Measurements from ENCODE around the gene SIGLEC10.

DNA sequence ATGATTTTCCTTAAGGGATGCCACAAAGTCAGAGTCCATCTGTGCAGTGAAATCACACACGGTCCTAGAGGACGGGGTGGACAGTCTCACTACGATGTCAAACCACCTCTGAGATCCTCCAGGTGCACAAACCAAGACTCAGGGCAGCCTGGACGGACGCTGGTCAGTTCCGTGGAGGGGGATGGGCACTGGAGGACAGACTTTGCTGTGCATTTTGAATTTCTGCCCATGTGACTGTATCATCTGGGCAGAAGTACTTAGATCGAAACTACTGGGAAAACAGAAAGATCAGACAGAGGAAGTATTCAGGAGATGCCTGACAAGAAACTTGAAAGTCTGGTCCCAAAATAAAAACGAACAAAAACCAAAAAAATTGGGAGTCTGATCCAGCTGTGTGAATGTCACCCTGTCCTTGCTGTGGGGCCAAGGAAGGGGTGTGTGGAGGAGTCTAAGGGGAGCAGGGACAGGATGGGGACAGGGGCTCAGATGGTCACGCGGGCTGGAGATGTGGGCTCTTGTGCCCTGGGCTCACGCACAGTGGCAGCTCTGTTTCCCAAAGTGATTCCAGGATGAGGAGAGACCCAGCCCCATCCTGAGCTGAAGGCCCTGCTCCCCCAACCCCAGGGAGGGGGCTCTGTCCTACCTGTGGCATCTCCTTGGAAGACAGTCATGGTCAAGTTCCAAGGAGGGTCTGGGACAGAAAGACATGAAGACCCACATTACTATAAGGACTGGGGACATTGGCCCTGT, 39.3 kb upstream of the SIGLEC10 start:
- no peak for TF ChIP-seq NFE2L2 (IDR thresholded peaks at IDR 0.05; ENCODE audit: low read depth, low read length)
- TF ChIP-seq, protein P1, sequence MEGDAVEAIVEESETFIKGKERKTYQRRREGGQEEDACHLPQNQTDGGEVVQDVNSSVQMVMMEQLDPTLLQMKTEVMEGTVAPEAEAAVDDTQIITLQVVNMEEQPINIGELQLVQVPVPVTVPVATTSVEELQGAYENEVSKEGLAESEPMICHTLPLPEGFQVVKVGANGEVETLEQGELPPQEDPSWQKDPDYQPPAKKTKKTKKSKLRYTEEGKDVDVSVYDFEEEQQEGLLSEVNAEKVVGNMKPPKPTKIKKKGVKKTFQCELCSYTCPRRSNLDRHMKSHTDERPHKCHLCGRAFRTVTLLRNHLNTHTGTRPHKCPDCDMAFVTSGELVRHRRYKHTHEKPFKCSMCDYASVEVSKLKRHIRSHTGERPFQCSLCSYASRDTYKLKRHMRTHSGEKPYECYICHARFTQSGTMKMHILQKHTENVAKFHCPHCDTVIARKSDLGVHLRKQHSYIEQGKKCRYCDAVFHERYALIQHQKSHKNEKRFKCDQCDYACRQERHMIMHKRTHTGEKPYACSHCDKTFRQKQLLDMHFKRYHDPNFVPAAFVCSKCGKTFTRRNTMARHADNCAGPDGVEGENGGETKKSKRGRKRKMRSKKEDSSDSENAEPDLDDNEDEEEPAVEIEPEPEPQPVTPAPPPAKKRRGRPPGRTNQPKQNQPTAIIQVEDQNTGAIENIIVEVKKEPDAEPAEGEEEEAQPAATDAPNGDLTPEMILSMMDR (conservative IDR thresholded peaks at IDR 0.05; ENCODE audit: low read depth, low read length), result no peak
- no peak for TF ChIP-seq RFX5 (IDR thresholded peaks at IDR 0.05; ENCODE audit: low read depth, low read length)
- no peak for TF ChIP-seq CEBPB (IDR thresholded peaks at IDR 0.05; ENCODE audit: low read depth, low read length)
- TF ChIP-seq POLR2A (IDR thresholded peaks at IDR 0.05; ENCODE audit: low read depth, low read length), result no peak
- TF ChIP-seq, protein P2, sequence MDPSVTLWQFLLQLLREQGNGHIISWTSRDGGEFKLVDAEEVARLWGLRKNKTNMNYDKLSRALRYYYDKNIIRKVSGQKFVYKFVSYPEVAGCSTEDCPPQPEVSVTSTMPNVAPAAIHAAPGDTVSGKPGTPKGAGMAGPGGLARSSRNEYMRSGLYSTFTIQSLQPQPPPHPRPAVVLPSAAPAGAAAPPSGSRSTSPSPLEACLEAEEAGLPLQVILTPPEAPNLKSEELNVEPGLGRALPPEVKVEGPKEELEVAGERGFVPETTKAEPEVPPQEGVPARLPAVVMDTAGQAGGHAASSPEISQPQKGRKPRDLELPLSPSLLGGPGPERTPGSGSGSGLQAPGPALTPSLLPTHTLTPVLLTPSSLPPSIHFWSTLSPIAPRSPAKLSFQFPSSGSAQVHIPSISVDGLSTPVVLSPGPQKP (IDR thresholded peaks at IDR 0.05; ENCODE audit: borderline replicate concordance, low read depth, low read length), result no peak
- no peak for TF ChIP-seq MXI1 (IDR thresholded peaks at IDR 0.05; ENCODE audit: borderline replicate concordance, low read depth, low read length)

All from IMR-90 (cell line).